IPS-NIHi7 (cell line): ENCODE results near the gene ZNF569.
"Not testable (repeated sequence)": the region's sequence is repeated elsewhere in the genome, so short reads cannot be mapped to it uniquely, and the experiment has no call there.

ENCODE experiments used
- DNase-seq: peaks from one replicate; pipeline ENCODE4 v3.0.0; 2012; ENCODE audit warnings: mixed read lengths; ENCODE audit errors: extremely low spot score

The ZNF569 gene

GRCh38 chr19:37401078-37401477 is 66.2 kb downstream of the ZNF569 start:
- no peak for DNase-seq

- not testable (repeated sequence) for DNase-seq
Observed at GRCh38 chr19:37391399-37391798, 75.8 kb downstream of the ZNF569 start.

GRCh38 chr19:37389234-37389633 is 78.0 kb downstream of the ZNF569 start:
- no peak for DNase-seq

- peak; percentile 99 for DNase-seq
Observed at GRCh38 chr19:37370880-37371661, 96.2 kb downstream of the ZNF569 start, which contains the start of gene ZNF527. TSS of gene ZNF527 (plus strand) at chr19:37371099. CDS start at chr19:37374199, 3,100 bp downstream.

- not testable (repeated sequence) for DNase-seq
Observed at GRCh38 chr19:37370386-37370879, 96.8 kb downstream of the ZNF569 start.

- DNase-seq = peak; percentile 64
Observed at GRCh38 chr19:37362733-37363132, 104.5 kb downstream of the ZNF569 start.

GRCh38 chr19:37361994-37362393 is 105.2 kb downstream of the ZNF569 start:
- no peak for DNase-seq
